Neural cell (in vitro differentiated cells): ENCODE results near the gene RNF20. TPM values are rescaled to one million over a fixed set of nuclear protein-coding genes. Genes with fewer than 3 reads are reported as not detected.
A peak's percentile ranks its signal among the peaks of the same experiment; 100 is the strongest.

Experiments used
- H2AFZ ChIP-seq: fragments of 200-600, 300-800 bp; sonication (generic), shearing (Covaris generic); 2 replicates; pipeline ENCODE4 v1.6.0; 2014; ENCODE audit warnings: low read depth, mild to moderate bottlenecking, antibody characterized with exemption, low read length, moderate library complexity
- H3F3A ChIP-seq: fragments of 200-600 bp; shearing (Covaris generic); 2 replicates; pipeline ENCODE4 v1.6.1; 2016; ENCODE audit warnings: mild to moderate bottlenecking, moderate library complexity, mixed read lengths, antibody characterized with exemption, low read length; ENCODE audit not compliant: insufficient read depth, poor library complexity, severe bottlenecking
- H3K27ac ChIP-seq: fragments of 200-600, 300-800 bp; sonication (generic), shearing (Covaris generic); 2 replicates; pipeline ENCODE4 v1.5.1; 2014; ENCODE audit warnings: mild to moderate bottlenecking, low read length, moderate library complexity
- H3K27me3 ChIP-seq: fragments of 300-800, 200-600 bp; sonication (generic), shearing (Covaris generic); 2 replicates; pipeline ENCODE4 v1.6.0; 2014; ENCODE audit warnings: mild to moderate bottlenecking, low read depth, low read length, moderate library complexity; ENCODE audit not compliant: insufficient read depth
- H3K36me3 ChIP-seq: fragments of 300-800, 200-600 bp; sonication (generic), shearing (Covaris generic); 2 replicates; pipeline ENCODE4 v1.5.1; 2014; ENCODE audit warnings: mild to moderate bottlenecking, antibody characterized with exemption, low read length, moderate library complexity; ENCODE audit not compliant: insufficient read depth
- H3K4me2 ChIP-seq: fragments of 300-800, 200-600 bp; sonication (generic), shearing (Covaris generic); 2 replicates; pipeline ENCODE4 v1.6.0; 2014; ENCODE audit warnings: mild to moderate bottlenecking, low read length
- H3K4me3 ChIP-seq: fragments of 300-800, 200-600 bp; sonication (generic), shearing (Covaris generic); 2 replicates; pipeline ENCODE4 v1.5.1; 2014; ENCODE audit warnings: mild to moderate bottlenecking, low read length, moderate library complexity
- H3K79me2 ChIP-seq: fragments of 200-600 bp; shearing (Covaris generic); replicated peaks from 2 replicates; pipeline ENCODE4 v1.6.0; 2014; ENCODE audit warnings: mild to moderate bottlenecking, low read length, moderate library complexity; ENCODE audit not compliant: insufficient read depth
- H3K9ac ChIP-seq: fragments of 300-800, 200-600 bp; sonication (generic), shearing (Covaris generic); 2 replicates; pipeline ENCODE4 v1.6.1; 2016; ENCODE audit warnings: mild to moderate bottlenecking, low read length, mixed read lengths
- H3K9me2 ChIP-seq: fragments of 200-600 bp; shearing (Covaris generic); 2 replicates; pipeline ENCODE4 v1.6.1; 2016; ENCODE audit warnings: mild to moderate bottlenecking, low read length, mixed read lengths; ENCODE audit not compliant: insufficient read depth
- H3K9me3 ChIP-seq: fragments of 200-600, 300-800 bp; sonication (generic), shearing (Covaris generic); 2 replicates; pipeline ENCODE4 v1.6.1; 2016; ENCODE audit warnings: mild to moderate bottlenecking, mixed run types, low read length, moderate library complexity, mixed read lengths
- H4K20me1 ChIP-seq: fragments of 200-600 bp; shearing (Covaris generic); 2 replicates; pipeline ENCODE4 v1.6.1; 2016; ENCODE audit warnings: mild to moderate bottlenecking, mixed run types; ENCODE audit not compliant: insufficient read depth
- EP300 ChIP-seq: fragments of 450-650 bp; conservative IDR thresholded peaks from 2 replicates; pipeline ENCODE4 v1.6.1; 2014; ENCODE audit warnings: antibody characterized with exemption, mild to moderate bottlenecking, moderate library complexity; ENCODE audit not compliant: poor library complexity, severe bottlenecking
- EZH2 ChIP-seq: fragments of 200-600, 300-800 bp; shearing (Covaris generic), sonication (generic); IDR thresholded peaks from 2 replicates; pipeline ENCODE4 v1.6.1; 2014; ENCODE audit warnings: antibody characterized with exemption, low read length, borderline replicate concordance, mild to moderate bottlenecking; ENCODE audit not compliant: insufficient read depth, poor library complexity, severe bottlenecking
- MXI1 ChIP-seq: fragments of 450-650 bp; conservative IDR thresholded peaks from 2 replicates; pipeline ENCODE4 v1.6.1; 2014; ENCODE audit warnings: antibody characterized with exemption, mild to moderate bottlenecking; ENCODE audit not compliant: poor library complexity, severe bottlenecking
- POLR2AphosphoS5 ChIP-seq: IDR thresholded peaks from 2 replicates; pipeline ENCODE4 v1.6.1; 2012
- RAD21 ChIP-seq: fragments of 450-650 bp; conservative IDR thresholded peaks from 2 replicates; pipeline ENCODE4 v1.6.1; 2014; ENCODE audit warnings: antibody characterized with exemption, mild to moderate bottlenecking, moderate library complexity
- SMC3 ChIP-seq: fragments of 450-650 bp; conservative IDR thresholded peaks from 2 replicates; pipeline ENCODE4 v1.6.1; 2014; ENCODE audit warnings: antibody characterized with exemption, mild to moderate bottlenecking, moderate library complexity; ENCODE audit not compliant: poor library complexity
- TAF1 ChIP-seq: IDR thresholded peaks from 2 replicates; pipeline ENCODE4 v1.6.1; 2012; ENCODE audit warnings: low read depth
- polyA plus RNA-seq: library from polyadenylated mRNA; depleted of rRNA; stranded (reverse); fragments of >200 nt; gene quantifications from 2 replicates; pipeline ENCODE4 v1.2.3, GENCODE V29; 2014
- small RNA-seq, 3 experiments: library from RNA; depleted of rRNA; stranded (forward); fragments of <200 nt; gene quantifications; one replicate each; pipeline ENCODE3, GENCODE V24; 2012
- TF ChIP-seq, protein P1 (sequence below): fragments of 450-650 bp; IDR thresholded peaks from 2 replicates; pipeline ENCODE4 v1.5.1; 2014; ENCODE audit warnings: antibody characterized with exemption, mild to moderate bottlenecking, moderate library complexity; ENCODE audit not compliant: poor library complexity, severe bottlenecking
- TF ChIP-seq, protein P2 (sequence below): IDR thresholded peaks from 2 replicates; pipeline ENCODE4 v1.6.1; 2012; ENCODE audit warnings: borderline replicate concordance

RNF20 gene
- polyA plus RNA-seq, 1 donor from 2014 or later = 32.1 TPM

DNA sequence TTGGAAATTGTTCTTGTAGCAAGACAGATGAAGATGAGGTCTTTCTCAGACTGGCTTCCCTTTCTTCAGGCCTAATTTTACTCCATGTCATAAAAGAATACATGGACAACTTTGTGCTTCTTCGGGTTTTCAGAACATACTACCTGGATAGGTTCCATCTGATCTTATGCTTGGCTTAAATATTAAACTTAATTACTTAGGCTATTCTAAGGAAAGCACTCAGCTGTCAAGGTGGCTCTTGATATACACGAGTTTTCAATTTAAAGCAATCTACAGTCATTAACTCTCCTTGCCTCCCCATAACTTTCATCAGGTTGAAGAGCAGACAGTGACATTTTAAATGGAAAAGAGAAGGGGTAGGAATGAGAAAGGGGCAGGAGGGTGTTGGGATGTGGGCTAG lies 70.6 kb downstream of the RNF20 start:
- H4K20me1 ChIP-seq = no peaks in the 10 kb centered on the region
- H3K79me2 ChIP-seq = no peaks in the 10 kb centered on the region
- H3K9me2 ChIP-seq = no peaks in the 10 kb centered on the region
- H3K4me3 ChIP-seq = no peak overlapping the region
- no peaks in the 10 kb centered on the region for H3K36me3 ChIP-seq
- H2AFZ ChIP-seq = no peak overlapping the region
- H3K27ac ChIP-seq = no peak overlapping the region
- no peaks in the 10 kb centered on the region for H3K9me3 ChIP-seq
- no peaks in the 10 kb centered on the region for H3F3A ChIP-seq
- H3K27me3 ChIP-seq = no peaks in the 10 kb centered on the region
- H3K4me2 ChIP-seq = no peak overlapping the region
- no peak overlapping the region for H3K9ac ChIP-seq
- TF ChIP-seq EZH2 (no peak), SMC3 (no peak), TAF1 (no peak), EP300 (peak; percentile 25)
- TF ChIP-seq, protein P1, sequence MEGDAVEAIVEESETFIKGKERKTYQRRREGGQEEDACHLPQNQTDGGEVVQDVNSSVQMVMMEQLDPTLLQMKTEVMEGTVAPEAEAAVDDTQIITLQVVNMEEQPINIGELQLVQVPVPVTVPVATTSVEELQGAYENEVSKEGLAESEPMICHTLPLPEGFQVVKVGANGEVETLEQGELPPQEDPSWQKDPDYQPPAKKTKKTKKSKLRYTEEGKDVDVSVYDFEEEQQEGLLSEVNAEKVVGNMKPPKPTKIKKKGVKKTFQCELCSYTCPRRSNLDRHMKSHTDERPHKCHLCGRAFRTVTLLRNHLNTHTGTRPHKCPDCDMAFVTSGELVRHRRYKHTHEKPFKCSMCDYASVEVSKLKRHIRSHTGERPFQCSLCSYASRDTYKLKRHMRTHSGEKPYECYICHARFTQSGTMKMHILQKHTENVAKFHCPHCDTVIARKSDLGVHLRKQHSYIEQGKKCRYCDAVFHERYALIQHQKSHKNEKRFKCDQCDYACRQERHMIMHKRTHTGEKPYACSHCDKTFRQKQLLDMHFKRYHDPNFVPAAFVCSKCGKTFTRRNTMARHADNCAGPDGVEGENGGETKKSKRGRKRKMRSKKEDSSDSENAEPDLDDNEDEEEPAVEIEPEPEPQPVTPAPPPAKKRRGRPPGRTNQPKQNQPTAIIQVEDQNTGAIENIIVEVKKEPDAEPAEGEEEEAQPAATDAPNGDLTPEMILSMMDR = no peak

DNA sequence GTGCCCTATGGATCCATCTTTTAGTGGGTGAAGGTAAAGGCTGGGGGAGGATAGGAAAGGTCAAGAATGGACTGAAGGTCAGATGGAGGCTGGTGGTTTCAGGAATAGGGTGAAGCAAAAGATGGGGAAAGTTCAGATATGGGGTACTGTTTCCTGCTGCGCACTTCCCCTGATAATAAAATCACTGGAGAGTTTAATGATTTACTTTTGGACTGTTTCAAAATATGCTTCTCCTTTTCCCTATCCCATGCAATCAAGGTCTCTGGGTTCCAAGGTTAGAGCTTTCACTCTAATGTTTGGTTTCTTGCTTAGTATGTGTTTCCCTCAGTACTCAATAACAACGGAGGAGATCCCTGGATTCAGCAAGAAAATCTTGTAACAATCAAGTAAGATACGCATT lies 71.9 kb downstream of the RNF20 start:
- Histone ChIP-seq H3K9ac (no peak overlapping the region), H3K9me2 (no peaks in the 10 kb centered on the region), H3K27ac (no peak overlapping the region), H3K36me3 (no peaks in the 10 kb centered on the region), H3K27me3 (no peaks in the 10 kb centered on the region), H2AFZ (no peak overlapping the region), H3K79me2 (no peaks in the 10 kb centered on the region), H4K20me1 (no peaks in the 10 kb centered on the region), H3K9me3 (no peaks in the 10 kb centered on the region), H3F3A (no peaks in the 10 kb centered on the region), H3K4me2 (no peak overlapping the region), H3K4me3 (no peak overlapping the region)
- TF ChIP-seq SMC3 (no peak), MXI1 (no peak), EP300 (no peak), RAD21 (no peak), EZH2 (no peak), POLR2AphosphoS5 (no peak), TAF1 (no peak)
- TF ChIP-seq, protein P1 = no peak
- TF ChIP-seq, protein P2, sequence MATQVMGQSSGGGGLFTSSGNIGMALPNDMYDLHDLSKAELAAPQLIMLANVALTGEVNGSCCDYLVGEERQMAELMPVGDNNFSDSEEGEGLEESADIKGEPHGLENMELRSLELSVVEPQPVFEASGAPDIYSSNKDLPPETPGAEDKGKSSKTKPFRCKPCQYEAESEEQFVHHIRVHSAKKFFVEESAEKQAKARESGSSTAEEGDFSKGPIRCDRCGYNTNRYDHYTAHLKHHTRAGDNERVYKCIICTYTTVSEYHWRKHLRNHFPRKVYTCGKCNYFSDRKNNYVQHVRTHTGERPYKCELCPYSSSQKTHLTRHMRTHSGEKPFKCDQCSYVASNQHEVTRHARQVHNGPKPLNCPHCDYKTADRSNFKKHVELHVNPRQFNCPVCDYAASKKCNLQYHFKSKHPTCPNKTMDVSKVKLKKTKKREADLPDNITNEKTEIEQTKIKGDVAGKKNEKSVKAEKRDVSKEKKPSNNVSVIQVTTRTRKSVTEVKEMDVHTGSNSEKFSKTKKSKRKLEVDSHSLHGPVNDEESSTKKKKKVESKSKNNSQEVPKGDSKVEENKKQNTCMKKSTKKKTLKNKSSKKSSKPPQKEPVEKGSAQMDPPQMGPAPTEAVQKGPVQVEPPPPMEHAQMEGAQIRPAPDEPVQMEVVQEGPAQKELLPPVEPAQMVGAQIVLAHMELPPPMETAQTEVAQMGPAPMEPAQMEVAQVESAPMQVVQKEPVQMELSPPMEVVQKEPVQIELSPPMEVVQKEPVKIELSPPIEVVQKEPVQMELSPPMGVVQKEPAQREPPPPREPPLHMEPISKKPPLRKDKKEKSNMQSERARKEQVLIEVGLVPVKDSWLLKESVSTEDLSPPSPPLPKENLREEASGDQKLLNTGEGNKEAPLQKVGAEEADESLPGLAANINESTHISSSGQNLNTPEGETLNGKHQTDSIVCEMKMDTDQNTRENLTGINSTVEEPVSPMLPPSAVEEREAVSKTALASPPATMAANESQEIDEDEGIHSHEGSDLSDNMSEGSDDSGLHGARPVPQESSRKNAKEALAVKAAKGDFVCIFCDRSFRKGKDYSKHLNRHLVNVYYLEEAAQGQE = no peak

Small RNA genes lying within 50 kb of the gene (small RNA-seq; reads per million reads assigned to genes)
- 0 reads per million in 3 experiments for gene AL353621.1

Other genes with a start within 250 kb of the RNF20 start
- 0.44 and 0.61 TPM in 2 replicates for gene BAAT, start 148.8 kb upstream of the RNF20 start, polyA plus RNA-seq
- 26.6 and 35.2 TPM in 2 replicates for gene MRPL50, start 135.2 kb upstream of the RNF20 start, polyA plus RNA-seq
- 26.3 and 28.0 TPM in 2 replicates for gene ZNF189, start 135.0 kb upstream of the RNF20 start, polyA plus RNA-seq
- not detected in 2 replicates for gene ALDOB, start 98.1 kb upstream of the RNF20 start, polyA plus RNA-seq
- gene PPP3R2, start 61.1 kb downstream of the RNF20 start, polyA plus RNA-seq = not detected in 2 replicates
- gene GRIN3A, start 204.8 kb downstream of the RNF20 start, polyA plus RNA-seq = 0.18 and 0.59 TPM in 2 replicates